ENCODE data around the gene NRXN3. TPM values are rescaled to one million over a fixed set of nuclear protein-coding genes. Genes with fewer than 3 reads are reported as not detected.
"Not testable (repeated sequence)": the region's sequence is repeated elsewhere in the genome, so short reads cannot be mapped to it uniquely, and the experiment has no call there.

Gene NRXN3
- total and polyA plus RNA-seq, 4 donors = 1.4 to 8.3 (median 4.4) TPM

DNA sequence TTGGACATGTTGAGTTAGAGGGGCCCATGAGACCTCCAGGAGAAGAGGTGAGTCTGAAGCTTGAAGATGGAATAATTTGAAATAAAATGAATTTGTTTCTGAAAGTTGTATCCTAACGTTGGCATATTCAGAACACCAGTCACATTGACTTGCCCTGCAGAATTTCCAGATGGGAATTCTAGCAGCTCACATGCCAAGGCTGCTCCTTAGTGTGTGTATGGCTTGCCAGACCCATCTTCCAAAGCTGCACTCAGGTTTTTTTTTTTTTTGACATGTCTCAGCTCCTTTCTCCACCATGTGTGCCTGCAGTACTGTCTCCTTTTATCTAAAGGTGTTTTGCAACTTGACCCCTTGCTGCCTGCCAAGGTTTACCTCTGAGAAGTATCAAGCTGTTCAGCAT is 261.9 kb downstream of the NRXN3 start:
- no peak for DNase-seq
- no peak for ATAC-seq (ENCODE audit: insufficient read depth, low FRiP score)
- Histone ChIP-seq H3K4me3 (no peak overlapping the region), H3K9ac (ENCODE audit: insufficient read depth in 1 of 2, low read length in 2 of 2) (no peak overlapping the region), H3K9me3 (ENCODE audit: control insufficient read depth in 4 of 4, insufficient read depth in 3 of 4, low read length in 3 of 4) (no peaks in the 10 kb centered on the region), H3K27me3 (ENCODE audit: control insufficient read depth in 3 of 3, insufficient read depth in 3 of 3, low read length in 2 of 3) (no peaks in the 10 kb centered on the region), H3K27ac (ENCODE audit: low read depth in 1 of 2, low read length in 1 of 2) (no peak overlapping the region), H3K4me1 (ENCODE audit: control insufficient read depth in 5 of 5, insufficient read depth in 5 of 5, low read length in 5 of 5) (no peaks in the 10 kb centered on the region), H3K36me3 (ENCODE audit: control insufficient read depth in 4 of 4, insufficient read depth in 4 of 4, low read length in 4 of 4) (no peaks in the 10 kb centered on the region)
- WGBS, 2 donors = 81 to 96% methylated on average over 1 of the region's 1 CpG
- TF ChIP-seq, protein P1, sequence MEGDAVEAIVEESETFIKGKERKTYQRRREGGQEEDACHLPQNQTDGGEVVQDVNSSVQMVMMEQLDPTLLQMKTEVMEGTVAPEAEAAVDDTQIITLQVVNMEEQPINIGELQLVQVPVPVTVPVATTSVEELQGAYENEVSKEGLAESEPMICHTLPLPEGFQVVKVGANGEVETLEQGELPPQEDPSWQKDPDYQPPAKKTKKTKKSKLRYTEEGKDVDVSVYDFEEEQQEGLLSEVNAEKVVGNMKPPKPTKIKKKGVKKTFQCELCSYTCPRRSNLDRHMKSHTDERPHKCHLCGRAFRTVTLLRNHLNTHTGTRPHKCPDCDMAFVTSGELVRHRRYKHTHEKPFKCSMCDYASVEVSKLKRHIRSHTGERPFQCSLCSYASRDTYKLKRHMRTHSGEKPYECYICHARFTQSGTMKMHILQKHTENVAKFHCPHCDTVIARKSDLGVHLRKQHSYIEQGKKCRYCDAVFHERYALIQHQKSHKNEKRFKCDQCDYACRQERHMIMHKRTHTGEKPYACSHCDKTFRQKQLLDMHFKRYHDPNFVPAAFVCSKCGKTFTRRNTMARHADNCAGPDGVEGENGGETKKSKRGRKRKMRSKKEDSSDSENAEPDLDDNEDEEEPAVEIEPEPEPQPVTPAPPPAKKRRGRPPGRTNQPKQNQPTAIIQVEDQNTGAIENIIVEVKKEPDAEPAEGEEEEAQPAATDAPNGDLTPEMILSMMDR (IDR thresholded peaks at IDR 0.05; ENCODE audit: control extremely low read depth, extremely low read depth) = no peak

DNA sequence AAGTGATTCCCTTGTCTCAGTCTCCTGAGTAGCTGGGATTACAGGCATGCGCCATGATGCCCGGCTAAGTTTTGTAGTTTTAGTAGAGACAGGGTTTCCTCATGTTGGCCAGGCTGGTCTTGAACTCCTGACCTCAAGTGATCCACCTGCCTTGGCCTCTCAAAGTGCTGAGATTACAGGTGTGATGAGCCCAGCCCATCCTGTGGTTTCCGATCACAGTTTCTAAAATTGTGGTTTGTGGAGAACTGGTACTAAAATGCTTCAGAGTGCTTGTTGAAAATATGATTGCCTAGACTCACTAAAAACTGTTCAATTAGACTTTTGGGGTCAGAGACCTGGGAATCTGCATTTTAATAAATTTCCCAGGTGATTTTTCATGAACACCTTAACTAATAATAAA is 267.3 kb downstream of the NRXN3 start:
- 62 to 64% methylated on average over 3 of the region's 3 CpGs for WGBS, 2 donors
- not testable (repeated sequence) for H3K4me1 ChIP-seq (ENCODE audit: control insufficient read depth in 5 of 5, insufficient read depth in 5 of 5, low read length in 5 of 5); H3K27ac ChIP-seq (ENCODE audit: low read depth in 1 of 2, low read length in 1 of 2); H3K4me3 ChIP-seq; H3K9ac ChIP-seq (ENCODE audit: insufficient read depth in 1 of 2, low read length in 2 of 2); H3K36me3 ChIP-seq (ENCODE audit: control insufficient read depth in 4 of 4, insufficient read depth in 4 of 4, low read length in 4 of 4); H3K27me3 ChIP-seq (ENCODE audit: control insufficient read depth in 3 of 3, insufficient read depth in 3 of 3, low read length in 2 of 3); DNase-seq; H3K9me3 ChIP-seq (ENCODE audit: control insufficient read depth in 4 of 4, insufficient read depth in 3 of 4, low read length in 3 of 4); ATAC-seq (ENCODE audit: insufficient read depth, low FRiP score)

DNA sequence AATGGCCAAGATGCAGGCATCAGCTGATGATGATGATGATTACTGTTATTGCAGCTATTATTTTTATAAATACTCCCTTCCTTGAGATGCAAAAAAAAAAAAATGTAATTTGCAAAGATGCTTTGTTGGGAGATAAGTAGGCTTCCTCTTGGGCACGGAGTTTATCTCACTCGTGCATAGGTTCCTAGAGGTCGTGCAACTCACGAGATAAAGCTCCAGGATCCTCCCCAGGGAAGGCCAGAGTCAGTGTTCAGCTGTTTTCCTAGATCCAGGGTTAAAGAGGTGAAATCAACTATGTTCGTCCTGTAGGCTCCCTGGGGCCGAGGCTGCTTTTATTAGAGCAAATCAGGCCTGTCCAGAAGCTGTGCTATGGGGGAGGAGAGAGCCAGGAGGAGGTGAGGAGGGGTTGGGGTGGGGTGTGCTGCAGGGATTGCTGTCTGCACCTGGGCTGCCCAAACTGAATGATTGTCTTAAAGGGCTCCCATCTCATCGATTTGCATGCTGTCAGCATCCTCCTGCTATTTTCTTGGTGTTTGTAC is 270.3 kb downstream of the NRXN3 start:
- 49 to 53% methylated on average over 7 of the region's 7 CpGs for WGBS, 2 donors
- H3K36me3 ChIP-seq (ENCODE audit: control insufficient read depth in 4 of 4, insufficient read depth in 4 of 4, low read length in 4 of 4) = no peaks in the 10 kb centered on the region
- no peak overlapping the region for H3K9ac ChIP-seq (ENCODE audit: insufficient read depth in 1 of 2, low read length in 2 of 2)
- no peaks in the 10 kb centered on the region for H3K27me3 ChIP-seq (ENCODE audit: control insufficient read depth in 3 of 3, insufficient read depth in 3 of 3, low read length in 2 of 3)
- DNase-seq (no peak), ATAC-seq (ENCODE audit: insufficient read depth, low FRiP score) (no peak)
- no peaks in the 10 kb centered on the region for H3K9me3 ChIP-seq (ENCODE audit: control insufficient read depth in 4 of 4, insufficient read depth in 3 of 4, low read length in 3 of 4)
- no peak overlapping the region for H3K4me3 ChIP-seq
- H3K27ac ChIP-seq (ENCODE audit: low read depth in 1 of 2, low read length in 1 of 2) = no peak overlapping the region
- TF ChIP-seq, protein P1 (IDR thresholded peaks at IDR 0.05; ENCODE audit: control extremely low read depth, extremely low read depth) = no peak
- H3K4me1 ChIP-seq (ENCODE audit: control insufficient read depth in 5 of 5, insufficient read depth in 5 of 5, low read length in 5 of 5) = no peaks in the 10 kb centered on the region

DNA sequence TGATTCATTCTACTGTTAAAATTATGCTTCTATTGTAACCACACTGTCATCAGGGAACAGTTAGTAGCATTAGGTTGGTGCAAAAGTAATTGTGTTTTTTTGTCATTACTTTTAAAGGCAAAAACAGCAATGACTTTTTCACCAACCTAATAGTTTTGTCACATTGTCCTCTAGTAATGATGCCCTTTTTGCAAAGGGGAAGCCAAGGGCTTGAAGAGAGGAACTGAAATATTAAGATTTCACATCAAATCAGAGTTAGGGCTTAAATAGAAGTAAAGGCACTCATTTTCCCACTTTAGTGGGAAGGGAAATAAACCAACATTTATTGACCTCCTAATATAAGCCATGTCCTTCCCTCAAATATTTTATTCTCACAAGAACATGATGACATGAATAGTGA is 273.7 kb downstream of the NRXN3 start:
- Histone ChIP-seq H3K9me3 (ENCODE audit: control insufficient read depth in 4 of 4, insufficient read depth in 3 of 4, low read length in 3 of 4) (no peaks in the 10 kb centered on the region), H3K4me1 (ENCODE audit: control insufficient read depth in 5 of 5, insufficient read depth in 5 of 5, low read length in 5 of 5) (no peaks in the 10 kb centered on the region), H3K36me3 (ENCODE audit: control insufficient read depth in 4 of 4, insufficient read depth in 4 of 4, low read length in 4 of 4) (no peaks in the 10 kb centered on the region), H3K9ac (ENCODE audit: insufficient read depth in 1 of 2, low read length in 2 of 2) (no peak overlapping the region), H3K27ac (ENCODE audit: low read depth in 1 of 2, low read length in 1 of 2) (no peak overlapping the region), H3K4me3 (no peak overlapping the region), H3K27me3 (ENCODE audit: control insufficient read depth in 3 of 3, insufficient read depth in 3 of 3, low read length in 2 of 3) (no peaks in the 10 kb centered on the region)
- ATAC-seq (ENCODE audit: insufficient read depth, low FRiP score) (no peak), DNase-seq (no peak)
- TF ChIP-seq, protein P1 (IDR thresholded peaks at IDR 0.05; ENCODE audit: control extremely low read depth, extremely low read depth) = no peak

All from lung (tissue), 12 donors.